ENCODE measurements around the gene WBP11. TPM values are rescaled to one million over a fixed set of nuclear protein-coding genes. Genes with fewer than 3 reads are reported as not detected.

WBP11 gene
- total RNA-seq, 2 experiments from 2014 or later = 169 to 188 TPM

DNA sequence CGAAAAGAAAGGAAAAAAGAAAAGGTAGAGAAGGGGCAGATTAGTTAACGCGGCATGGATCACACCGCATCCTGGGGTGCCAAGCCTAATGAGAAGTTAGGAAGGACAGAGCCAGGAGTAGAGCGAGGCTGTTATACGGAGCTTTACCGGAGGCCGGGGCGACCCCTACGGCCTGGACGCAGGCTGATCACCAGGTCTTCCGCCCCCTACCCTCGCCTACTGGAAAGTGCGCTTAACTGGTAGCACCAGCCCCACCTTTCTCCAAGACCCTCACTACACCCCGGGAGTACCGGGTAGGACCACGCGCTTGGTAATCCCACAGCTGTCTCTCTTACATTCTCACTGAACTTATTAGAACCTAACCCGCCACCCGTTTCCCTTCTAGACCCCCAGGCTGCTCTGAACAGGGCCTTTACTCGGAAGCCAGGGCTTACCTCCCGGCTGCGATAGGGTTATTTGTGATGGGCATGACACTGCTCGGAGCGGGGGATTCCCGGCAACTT, 33.8 kb downstream of the WBP11 start:
- Mint-ChIP-seq H3K4me1 (ENCODE audit: low read depth) (peaks cover 76% of the 10 kb centered on the region), H3K9me3 (peaks cover 5% of the 10 kb centered on the region), H3K4me3 (peak overlapping the region; percentile 97), H3K27ac (peak overlapping the region; percentile 100), H3K27me3 (no peaks in the 10 kb centered on the region), H3K36me3 (ENCODE audit: low read depth) (peaks cover 77% of the 10 kb centered on the region)
- intact Hi-C loops (cut with DNase I, micrococcal nuclease) = loop anchor here in 1 of 2 experiments (5.0 to 10.0 kb wide), 4 partner anchors 33 to 532 kb away; partner anchors contain the start of genes ATF7IP, C12orf60 and WBP11
- Histone ChIP-seq H3K27me3 (ENCODE audit: control insufficient read depth in 1 of 2, insufficient read depth in 2 of 2, low read length in 2 of 2) (no peaks in the 10 kb centered on the region), H3K4me1 (ENCODE audit: insufficient read depth, low read length) (peaks cover 35% of the 10 kb centered on the region), H3K27ac (ENCODE audit: low read depth in 1 of 2, low read length in 2 of 2) (peak overlapping the region; percentile 95 to 99), H3K36me3 (ENCODE audit: insufficient read depth, low read length) (peaks cover 11% of the 10 kb centered on the region), H3K9me3 (ENCODE audit: control insufficient read depth in 1 of 2, insufficient read depth in 1 of 2, low read length in 2 of 2) (peaks cover under 1 to 4% of the 10 kb centered on the region in 2 experiments), H3K4me3 (ENCODE audit: low read length) (peak overlapping the region; percentile 71)
- TF ChIP-seq, protein P1, sequence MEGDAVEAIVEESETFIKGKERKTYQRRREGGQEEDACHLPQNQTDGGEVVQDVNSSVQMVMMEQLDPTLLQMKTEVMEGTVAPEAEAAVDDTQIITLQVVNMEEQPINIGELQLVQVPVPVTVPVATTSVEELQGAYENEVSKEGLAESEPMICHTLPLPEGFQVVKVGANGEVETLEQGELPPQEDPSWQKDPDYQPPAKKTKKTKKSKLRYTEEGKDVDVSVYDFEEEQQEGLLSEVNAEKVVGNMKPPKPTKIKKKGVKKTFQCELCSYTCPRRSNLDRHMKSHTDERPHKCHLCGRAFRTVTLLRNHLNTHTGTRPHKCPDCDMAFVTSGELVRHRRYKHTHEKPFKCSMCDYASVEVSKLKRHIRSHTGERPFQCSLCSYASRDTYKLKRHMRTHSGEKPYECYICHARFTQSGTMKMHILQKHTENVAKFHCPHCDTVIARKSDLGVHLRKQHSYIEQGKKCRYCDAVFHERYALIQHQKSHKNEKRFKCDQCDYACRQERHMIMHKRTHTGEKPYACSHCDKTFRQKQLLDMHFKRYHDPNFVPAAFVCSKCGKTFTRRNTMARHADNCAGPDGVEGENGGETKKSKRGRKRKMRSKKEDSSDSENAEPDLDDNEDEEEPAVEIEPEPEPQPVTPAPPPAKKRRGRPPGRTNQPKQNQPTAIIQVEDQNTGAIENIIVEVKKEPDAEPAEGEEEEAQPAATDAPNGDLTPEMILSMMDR (IDR thresholded peaks at IDR 0.05) = no peak
- ChIA-PET POLR2A (interaction anchor here (0.7 to 7.6 kb wide), 34 partner anchors 13 to 1113 kb away, joined by 3 to 375 read pairs (median 8); partner anchors contain the start of genes ARHGDIB, ATF7IP, C12orf60 and EPS8), CTCF (interaction anchor here (0.6 to 2.6 kb wide), 21 partner anchors 12 to 763 kb away, joined by 3 to 12 read pairs (median 4); partner anchors contain the start of genes C12orf60 and WBP11)
- DNase-seq (peak in 2 of 14 experiments; percentile 6 to 56), ATAC-seq (ENCODE audit: poor library complexity) (no peak)

DNA sequence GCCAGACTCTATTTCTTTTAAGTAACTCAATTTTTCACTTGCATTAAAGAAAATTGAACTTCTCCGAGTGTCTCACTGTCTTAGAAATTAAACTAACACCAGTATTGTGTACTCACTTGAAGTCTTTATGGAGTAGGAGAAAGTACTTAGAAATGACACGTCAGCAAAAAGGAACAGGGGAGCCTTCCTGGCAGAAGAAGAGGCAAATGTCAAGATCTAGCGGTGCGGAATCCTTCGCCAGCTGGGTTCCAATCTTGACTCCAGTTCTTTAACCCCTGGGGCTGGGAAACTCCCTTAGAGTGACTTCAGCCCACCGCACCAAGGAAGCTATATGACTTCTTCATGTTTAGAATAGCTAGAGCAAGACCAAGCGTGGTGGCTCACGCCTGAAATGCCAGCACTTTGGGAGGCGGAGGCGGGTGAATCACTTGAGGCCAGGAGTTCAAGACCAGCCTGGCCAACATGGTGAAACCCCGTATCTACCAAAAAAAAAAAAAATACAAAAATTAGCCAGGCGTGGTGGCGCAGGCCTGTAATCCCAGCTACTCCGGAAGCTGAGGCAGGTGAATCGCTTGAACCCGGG, 34.4 kb downstream of the WBP11 start:
- no peak for ATAC-seq (ENCODE audit: poor library complexity)
- peaks cover 31% of the 10 kb centered on the region for H3K4me1 ChIP-seq (ENCODE audit: insufficient read depth, low read length)
- intact Hi-C loops (cut with DNase I, micrococcal nuclease) = loop anchor here in 1 of 2 experiments (5.0 to 10.0 kb wide), 4 partner anchors 33 to 532 kb away; partner anchors contain the start of genes ATF7IP, C12orf60 and WBP11
- CTCF ChIA-PET = interaction anchor here (0.6 to 2.6 kb wide), 9 partner anchors 12 to 764 kb away, joined by 3 to 12 read pairs (median 3); partner anchors contain the start of genes C12orf60 and WBP11
- H3K27me3 Mint-ChIP-seq = no peaks in the 10 kb centered on the region
- POLR2A ChIA-PET = interaction anchor here (1.0 to 7.6 kb wide), 14 partner anchors 14 to 802 kb away, joined by 3 to 375 read pairs (median 14); partner anchors contain the start of genes ARHGDIB, ATF7IP, C12orf60 and WBP11
- H3K9me3 ChIP-seq (ENCODE audit: control insufficient read depth in 1 of 2, insufficient read depth in 1 of 2, low read length in 2 of 2) = peaks cover 4 to 5% of the 10 kb centered on the region in 2 experiments
- no peaks in the 10 kb centered on the region for H3K27me3 ChIP-seq (ENCODE audit: control insufficient read depth in 1 of 2, insufficient read depth in 2 of 2, low read length in 2 of 2)
- H3K36me3 Mint-ChIP-seq (ENCODE audit: low read depth) = peaks cover 74% of the 10 kb centered on the region
- peaks cover 70% of the 10 kb centered on the region for H3K4me1 Mint-ChIP-seq (ENCODE audit: low read depth)
- H3K9me3 Mint-ChIP-seq = peaks cover 5% of the 10 kb centered on the region
- H3K27ac Mint-ChIP-seq = peak overlapping the region; percentile 100
- H3K27ac ChIP-seq (ENCODE audit: low read depth in 1 of 2, low read length in 2 of 2) = peak overlapping the region; percentile 95 to 99
- peak in 8 of 14 experiments; percentile 2 to 68 (median 30) for DNase-seq
- H3K4me3 Mint-ChIP-seq = peak overlapping the region; percentile 97
- H3K4me3 ChIP-seq (ENCODE audit: low read length) = peak overlapping the region; percentile 71
- peaks cover 11% of the 10 kb centered on the region for H3K36me3 ChIP-seq (ENCODE audit: insufficient read depth, low read length)
- TF ChIP-seq, protein P1 (IDR thresholded peaks at IDR 0.05) = no peak

DNA sequence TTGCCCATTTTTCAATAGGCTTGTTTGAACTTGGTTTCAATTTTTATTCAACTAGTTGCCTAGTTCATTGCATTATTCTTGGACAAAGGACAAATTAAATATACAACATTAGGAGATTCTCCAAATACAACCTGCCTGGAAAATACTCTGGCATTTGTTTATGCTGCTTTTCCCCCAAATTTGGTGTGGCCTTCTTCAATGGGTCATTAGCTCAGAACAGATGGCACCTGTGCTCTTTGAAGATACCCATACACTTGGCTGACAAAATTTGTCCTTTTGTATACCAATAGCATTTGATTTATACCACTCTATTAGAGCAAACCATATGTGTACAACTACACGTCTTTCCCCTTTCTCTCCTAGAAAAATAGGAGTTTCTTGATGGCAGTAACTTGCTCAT, 35.7 kb downstream of the WBP11 start:
- ChIA-PET POLR2A (no interaction called here), CTCF (interaction anchor here (1.1 kb wide), 1 partner anchor 11 kb away, joined by 5 read pairs; no protein-coding TSS in a partner anchor)
- no peak for ATAC-seq (ENCODE audit: poor library complexity)
- intact Hi-C loops (cut with DNase I, micrococcal nuclease) = loop anchor here in 1 of 2 experiments (5.0 to 10.0 kb wide), 4 partner anchors 35 to 530 kb away; partner anchors contain the start of genes ATF7IP, C12orf60 and WBP11
- Mint-ChIP-seq H3K27ac (peak overlapping the region; percentile 100), H3K4me3 (peak overlapping the region; percentile 97), H3K9me3 (peaks cover 5% of the 10 kb centered on the region), H3K27me3 (no peaks in the 10 kb centered on the region), H3K36me3 (ENCODE audit: low read depth) (peaks cover 84% of the 10 kb centered on the region), H3K4me1 (ENCODE audit: low read depth) (peaks cover 61% of the 10 kb centered on the region)
- TF ChIP-seq, protein P1 (IDR thresholded peaks at IDR 0.05) = no peak
- Histone ChIP-seq H3K4me1 (ENCODE audit: insufficient read depth, low read length) (peaks cover 22% of the 10 kb centered on the region), H3K9me3 (ENCODE audit: control insufficient read depth in 1 of 2, insufficient read depth in 1 of 2, low read length in 2 of 2) (peaks cover 4 to 5% of the 10 kb centered on the region in 2 experiments), H3K36me3 (ENCODE audit: insufficient read depth, low read length) (peaks cover 11% of the 10 kb centered on the region), H3K27ac (ENCODE audit: low read depth in 1 of 2, low read length in 2 of 2) (no peak overlapping the region), H3K27me3 (ENCODE audit: control insufficient read depth in 1 of 2, insufficient read depth in 2 of 2, low read length in 2 of 2) (no peaks in the 10 kb centered on the region), H3K4me3 (ENCODE audit: low read length) (no peak overlapping the region)
- no peak for DNase-seq

Measured in CD4-positive, alpha-beta T cell (primary cell).